Subcutaneous abdominal adipose tissue (tissue), 5 donors: Measurements from ENCODE around the gene AMOTL2.

ENCODE experiments used
- H3K27ac ChIP-seq: one replicate; pipeline ENCODE4 v1.7.0; 2013; ENCODE audit warnings: low read depth, mild to moderate bottlenecking, inconsistent platforms, low read length, moderate library complexity
- H3K27me3 ChIP-seq, 5 donors: one replicate each; pipeline ENCODE4 v1.7.0; 2013; ENCODE audit warnings: low read length in 5 of 5, inconsistent platforms in 1 of 5; ENCODE audit not compliant: control insufficient read depth in 5 of 5, insufficient read depth in 4 of 5
- H3K36me3 ChIP-seq, 5 donors: one replicate each; pipeline ENCODE4 v1.7.0; 2013; ENCODE audit warnings: low read length in 5 of 5; ENCODE audit not compliant: control insufficient read depth in 5 of 5, insufficient read depth in 5 of 5
- H3K4me1 ChIP-seq, 5 donors: one replicate each; pipeline ENCODE4 v1.7.0; 2013; ENCODE audit warnings: low read length in 5 of 5, mild to moderate bottlenecking in 3 of 5, moderate library complexity in 1 of 5; ENCODE audit not compliant: control insufficient read depth in 5 of 5, insufficient read depth in 5 of 5
- H3K4me3 ChIP-seq, 5 donors: one replicate each; pipeline ENCODE4 v1.7.0; 2013; ENCODE audit warnings: low read length in 5 of 5, low read depth in 1 of 5
- H3K9ac ChIP-seq, 5 donors: one replicate each; pipeline ENCODE4 v1.7.0; 2013; ENCODE audit warnings: low read length in 5 of 5, mild to moderate bottlenecking in 4 of 5, moderate library complexity in 3 of 5
- H3K9me3 ChIP-seq, 5 donors: one replicate each; pipeline ENCODE4 v1.7.0; 2013; ENCODE audit warnings: low read length in 5 of 5; ENCODE audit not compliant: control insufficient read depth in 5 of 5
- donor health status: healthy.
- donor health status: healthy.
- donor health status: healthy.
- donor health status: healthy.
- donor health status: healthy.

AMOTL2 gene

DNA sequence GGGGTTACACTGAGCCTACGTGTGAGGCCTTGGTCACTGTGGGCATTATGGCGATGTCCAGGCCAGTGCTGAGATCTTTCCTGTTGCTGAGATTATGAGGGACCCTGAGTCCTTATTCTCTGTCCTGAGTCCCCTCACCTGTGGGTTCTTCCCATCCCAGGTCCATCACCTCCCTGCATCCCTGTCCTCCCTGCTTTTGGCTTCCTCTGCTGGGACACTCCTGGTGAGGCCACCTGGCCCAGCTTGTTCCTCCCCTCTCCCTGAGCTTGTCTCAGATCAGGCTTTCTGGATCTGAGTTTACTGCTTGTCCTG is 36.1 kb downstream of the AMOTL2 start:
- Histone ChIP-seq H3K27me3 (no peaks in the 10 kb centered on the region), H3K9ac (peak overlapping the region in 1 of 5 donors; percentile 18), H3K4me3 (no peak overlapping the region), H3K4me1 (peaks cover 22 to 84% (median 76%) of the 10 kb centered on the region in 5 donors), H3K9me3 (no peaks in the 10 kb centered on the region), H3K36me3 (no peaks in the 10 kb centered on the region), H3K27ac (peak overlapping the region; percentile 86)

DNA sequence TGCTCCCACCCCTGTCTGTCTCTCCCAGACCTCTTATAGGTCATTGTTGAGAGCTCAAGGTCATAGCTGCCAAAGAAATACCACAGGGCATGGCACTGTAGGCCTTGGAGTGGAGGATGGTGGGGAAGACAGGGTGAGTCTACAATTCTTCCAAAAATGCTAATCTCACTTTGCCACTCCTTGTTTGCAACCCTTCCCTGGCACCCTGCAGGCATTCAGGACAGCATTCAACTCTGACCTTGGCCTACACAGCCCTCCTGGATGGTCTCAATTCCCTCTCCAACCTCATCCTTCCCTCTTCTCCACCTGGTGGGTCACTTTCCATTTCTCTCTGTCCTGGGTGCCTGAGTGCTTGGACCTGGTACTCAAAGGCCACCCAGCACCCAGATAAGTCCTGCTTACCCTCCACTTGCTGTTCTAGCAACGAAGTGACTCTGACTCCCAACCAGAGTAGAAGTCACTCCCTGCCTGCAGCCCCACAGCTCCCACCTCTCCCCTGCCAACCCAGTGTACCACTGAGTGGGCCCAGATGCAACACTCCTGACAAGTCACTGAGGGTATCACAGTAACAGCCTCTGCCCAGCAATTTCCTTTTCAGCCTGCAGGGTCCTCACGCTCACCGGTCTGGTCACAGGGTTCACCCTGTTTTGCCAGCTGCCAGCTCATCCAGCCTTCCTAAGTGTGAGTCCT is 36.6 kb downstream of the AMOTL2 start:
- H3K27ac ChIP-seq = peak overlapping the region; percentile 86
- peak overlapping the region in 1 of 5 donors; percentile 18 for H3K9ac ChIP-seq
- no peaks in the 10 kb centered on the region for H3K27me3 ChIP-seq
- no peak overlapping the region for H3K4me3 ChIP-seq
- peaks cover 22 to 86% (median 77%) of the 10 kb centered on the region in 5 donors for H3K4me1 ChIP-seq
- H3K9me3 ChIP-seq = no peaks in the 10 kb centered on the region
- H3K36me3 ChIP-seq = no peaks in the 10 kb centered on the region

DNA sequence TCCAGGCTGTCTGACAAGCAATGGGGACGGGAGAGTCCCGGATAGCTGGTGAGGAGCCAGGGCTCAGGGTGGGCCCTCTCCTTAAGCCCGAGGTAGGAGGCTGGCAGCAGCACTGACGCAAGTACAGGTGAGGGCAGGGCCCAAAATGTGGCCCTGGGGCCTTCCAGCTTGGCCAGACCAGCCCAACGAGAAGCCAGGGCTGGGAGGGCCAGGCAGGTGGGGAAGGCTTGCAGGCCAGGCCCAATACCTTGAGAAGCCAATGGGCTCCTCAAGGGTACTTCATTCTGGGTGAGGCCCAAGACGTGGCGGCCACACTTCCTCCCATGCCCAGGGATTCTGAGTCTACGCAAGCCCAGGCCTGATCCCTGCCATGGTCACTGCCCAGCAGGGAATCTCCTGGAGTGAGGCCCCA is 37.2 kb downstream of the AMOTL2 start:
- no peaks in the 10 kb centered on the region for H3K9me3 ChIP-seq
- peak overlapping the region in 1 of 5 donors; percentile 23 for H3K9ac ChIP-seq
- peak overlapping the region; percentile 86 for H3K27ac ChIP-seq
- H3K27me3 ChIP-seq = no peaks in the 10 kb centered on the region
- H3K4me3 ChIP-seq = no peak overlapping the region
- H3K4me1 ChIP-seq = peaks cover 24 to 91% (median 83%) of the 10 kb centered on the region in 5 donors
- H3K36me3 ChIP-seq = no peaks in the 10 kb centered on the region

DNA sequence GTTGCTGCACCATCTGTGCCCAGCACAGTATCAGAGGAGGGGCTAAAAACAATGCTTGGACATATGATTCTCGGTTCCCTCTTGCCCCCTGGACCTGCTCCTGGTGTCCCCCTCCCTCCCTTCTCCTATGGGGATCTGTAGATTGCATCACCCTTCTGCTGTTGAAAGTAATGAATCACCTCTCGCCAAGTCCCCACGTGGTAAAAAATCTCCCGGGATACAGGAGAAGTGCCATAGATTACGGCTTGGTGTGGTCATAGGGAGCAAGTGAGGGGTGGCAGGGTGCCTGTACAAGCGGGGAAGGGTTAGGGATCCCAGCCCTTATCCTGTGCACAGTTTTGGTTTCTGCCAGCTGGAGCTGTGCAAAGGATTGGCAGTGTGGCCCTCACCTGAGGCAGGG is 37.7 kb downstream of the AMOTL2 start:
- H3K36me3 ChIP-seq = no peaks in the 10 kb centered on the region
- no peak overlapping the region for H3K4me3 ChIP-seq
- H3K4me1 ChIP-seq = peaks cover 24 to 96% (median 87%) of the 10 kb centered on the region in 5 donors
- peak overlapping the region in 1 of 5 donors; percentile 23 for H3K9ac ChIP-seq
- H3K27ac ChIP-seq = peak overlapping the region; percentile 86
- no peaks in the 10 kb centered on the region for H3K27me3 ChIP-seq
- no peaks in the 10 kb centered on the region for H3K9me3 ChIP-seq

DNA sequence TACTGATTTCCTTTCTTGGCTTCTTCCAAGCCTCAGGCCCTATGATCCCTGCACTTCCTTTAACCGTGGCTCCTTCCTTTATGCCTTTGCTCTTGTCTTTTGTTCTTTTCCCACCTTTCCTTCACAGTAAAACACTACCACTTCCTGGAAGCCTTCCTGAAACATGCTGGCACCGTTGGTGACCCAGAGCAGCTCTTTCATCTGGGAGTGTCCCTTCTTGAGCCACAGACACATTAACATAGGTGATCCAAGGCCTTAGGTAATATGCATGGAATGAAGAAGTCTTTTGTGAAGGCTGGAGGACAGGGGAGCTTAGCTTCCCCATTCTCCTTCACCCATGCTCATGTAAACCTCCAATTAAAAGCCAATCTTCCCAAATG is 39.4 kb downstream of the AMOTL2 start:
- H3K9ac ChIP-seq = peak overlapping the region in 1 of 5 donors; percentile 19
- H3K9me3 ChIP-seq = no peaks in the 10 kb centered on the region
- peak overlapping the region; percentile 98 for H3K27ac ChIP-seq
- peaks cover 16 to 96% (median 89%) of the 10 kb centered on the region in 5 donors for H3K4me1 ChIP-seq
- H3K27me3 ChIP-seq = no peaks in the 10 kb centered on the region
- H3K4me3 ChIP-seq = no peak overlapping the region
- H3K36me3 ChIP-seq = no peaks in the 10 kb centered on the region

DNA sequence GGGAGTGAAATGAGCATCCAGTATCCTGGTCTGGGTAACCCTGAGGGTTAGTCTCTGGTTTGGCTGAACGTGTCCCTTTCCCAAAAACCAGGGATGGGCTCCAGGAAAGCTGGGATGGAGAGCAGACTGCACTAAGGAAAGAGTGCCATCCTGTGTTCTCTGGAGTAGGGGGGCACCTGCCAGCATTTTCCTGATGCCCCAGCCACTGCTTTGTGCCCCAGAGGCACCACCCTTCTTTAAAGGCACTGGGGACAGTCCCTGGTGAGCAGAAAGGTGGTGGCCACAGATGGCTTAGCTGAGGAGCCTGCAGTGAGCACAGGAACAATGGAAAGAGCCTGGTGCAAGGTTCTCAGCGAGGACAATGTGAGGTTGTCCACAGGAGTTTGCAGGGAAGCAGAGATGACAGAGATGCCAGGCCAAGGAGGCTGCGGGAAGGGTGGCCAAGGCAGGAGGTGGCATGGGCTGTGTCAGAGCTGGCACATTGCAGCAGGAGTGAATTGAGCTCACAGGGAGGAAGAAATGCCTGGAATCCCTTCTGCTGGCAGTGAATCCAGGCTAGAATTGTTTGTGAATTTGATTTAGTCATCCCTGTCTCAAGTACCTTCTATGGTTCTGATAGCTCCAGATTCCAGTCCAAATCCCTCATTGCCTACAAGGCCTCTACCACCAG is 39.9 kb downstream of the AMOTL2 start:
- Histone ChIP-seq H3K9me3 (no peaks in the 10 kb centered on the region), H3K36me3 (no peaks in the 10 kb centered on the region), H3K4me1 (peaks cover 16 to 96% (median 85%) of the 10 kb centered on the region in 5 donors), H3K27me3 (no peaks in the 10 kb centered on the region), H3K4me3 (no peak overlapping the region), H3K9ac (peak overlapping the region in 4 of 5 donors; percentile 9 to 26 (median 20)), H3K27ac (peak overlapping the region; percentile 98)

DNA sequence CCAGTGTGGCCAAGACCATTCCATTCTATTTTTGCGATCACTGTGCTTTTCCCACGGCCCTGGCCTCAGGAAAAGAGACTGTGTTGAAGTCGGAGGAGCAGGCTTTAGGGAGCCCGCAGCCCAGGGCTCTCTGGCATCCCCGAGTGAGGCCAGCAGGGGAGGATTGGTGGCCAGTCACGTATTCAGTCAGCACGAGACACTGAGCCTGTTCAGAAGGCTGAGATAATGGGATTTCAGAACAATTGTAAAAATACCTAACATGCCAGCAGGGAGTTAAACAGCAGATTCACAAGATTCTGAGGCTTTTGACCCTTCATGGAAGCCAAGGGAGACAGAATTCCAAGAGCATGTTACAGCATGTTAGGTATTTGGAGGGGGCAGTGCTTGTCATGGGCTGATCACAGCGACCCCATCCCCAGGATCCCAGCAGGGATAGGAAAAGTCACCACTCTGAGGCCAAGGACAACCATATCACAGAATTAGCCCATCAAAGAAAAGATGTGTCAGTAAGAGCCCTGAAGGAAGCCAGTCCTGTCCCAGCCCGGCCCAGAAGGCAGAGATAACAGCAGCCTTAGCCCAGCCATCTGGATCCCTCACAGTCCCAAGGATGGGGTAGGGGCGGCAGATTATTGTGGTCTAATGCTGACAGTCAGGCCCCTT is 40.6 kb downstream of the AMOTL2 start:
- Histone ChIP-seq H3K9me3 (no peaks in the 10 kb centered on the region), H3K36me3 (no peaks in the 10 kb centered on the region), H3K9ac (peak overlapping the region; percentile 9 to 38 (median 21)), H3K27me3 (no peaks in the 10 kb centered on the region), H3K27ac (peak overlapping the region; percentile 98), H3K4me3 (no peak overlapping the region), H3K4me1 (peaks cover 16 to 93% (median 80%) of the 10 kb centered on the region in 5 donors)

DNA sequence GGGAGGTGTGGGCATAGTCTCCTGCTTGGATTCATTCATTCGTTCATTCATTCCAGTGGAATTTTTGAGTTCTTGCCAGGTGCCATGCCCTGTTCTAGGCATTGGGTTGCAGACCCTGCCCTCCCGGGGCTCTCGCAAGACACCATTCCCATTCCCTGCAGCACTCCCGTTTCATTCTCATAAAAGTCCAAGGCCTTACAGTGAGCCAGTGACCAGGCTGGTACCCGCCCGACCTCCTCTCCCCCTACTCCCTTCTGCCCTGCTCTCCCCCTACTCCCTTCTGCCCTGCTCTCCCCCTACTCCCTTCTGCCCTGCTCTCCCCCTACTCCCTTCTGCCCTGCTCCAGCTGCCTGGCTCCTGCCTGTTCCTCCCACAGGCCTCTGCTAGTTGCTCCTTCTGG is 41.9 kb downstream of the AMOTL2 start:
- Histone ChIP-seq H3K36me3 (no peaks in the 10 kb centered on the region), H3K9me3 (no peaks in the 10 kb centered on the region), H3K4me3 (peak overlapping the region in 1 of 5 donors; percentile 19), H3K4me1 (peaks cover 20 to 93% (median 79%) of the 10 kb centered on the region in 5 donors), H3K27ac (peak overlapping the region; percentile 98), H3K27me3 (no peaks in the 10 kb centered on the region), H3K9ac (peak overlapping the region in 3 of 5 donors; percentile 6 to 57 (median 50))

DNA sequence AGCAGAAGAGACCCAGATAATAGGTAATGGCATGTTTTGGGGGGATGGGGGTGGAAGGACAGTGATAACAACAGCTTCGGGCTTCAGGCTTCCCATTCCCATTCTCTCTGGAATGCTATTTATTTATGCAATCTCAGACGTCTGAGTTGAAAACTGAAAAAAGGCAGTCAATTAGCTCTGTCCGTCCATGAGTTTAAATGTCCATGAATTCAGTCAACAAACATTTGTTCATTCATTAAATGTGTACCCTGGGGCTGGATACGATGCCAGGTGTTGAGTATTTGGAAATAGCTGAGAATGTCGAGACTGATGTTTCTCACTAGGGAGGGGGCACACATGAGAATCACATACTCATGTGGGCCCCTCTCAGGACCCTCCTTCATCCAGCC is 42.4 kb downstream of the AMOTL2 start:
- H3K36me3 ChIP-seq = no peaks in the 10 kb centered on the region
- no peaks in the 10 kb centered on the region for H3K9me3 ChIP-seq
- no peaks in the 10 kb centered on the region for H3K27me3 ChIP-seq
- peak overlapping the region in 3 of 5 donors; percentile 5 to 34 (median 19) for H3K4me3 ChIP-seq
- peak overlapping the region; percentile 98 for H3K27ac ChIP-seq
- peak overlapping the region in 3 of 5 donors; percentile 6 to 57 (median 50) for H3K9ac ChIP-seq
- peaks cover 25 to 93% (median 79%) of the 10 kb centered on the region in 5 donors for H3K4me1 ChIP-seq
